CD14-positive monocyte (primary cell): Measurements from ENCODE around the gene INSR. TPM values are rescaled to one million over a fixed set of nuclear protein-coding genes. Genes with fewer than 3 reads are reported as not detected.

Experiments
- DNase-seq, 3 donors: peaks; one replicate each; pipeline ENCODE4 v3.0.0-alpha.2; 2011 to 2022
- H2AFZ ChIP-seq: 2 replicates; pipeline ENCODE4 v1.6.0; 2012; ENCODE audit warnings: mild to moderate bottlenecking, low read depth, low read length, inconsistent platforms; ENCODE audit not compliant: insufficient read depth, poor library complexity, severe bottlenecking
- H3K27ac ChIP-seq, 2 donors: 1 replicate in 1 of 2; 2 replicates in 1 of 2; pipeline ENCODE4 v1.5.1; 2012 to 2013; ENCODE audit warnings: low read length in 2 of 2, control low read depth in 1 of 2, inconsistent platforms in 1 of 2, low read depth in 1 of 2, mild to moderate bottlenecking in 1 of 2
- H3K27me3 ChIP-seq, 2 donors: one replicate each; pipeline versions ENCODE4 v1.6.0 to v1.6.1; 2011 to 2013; ENCODE audit warnings: low read length in 2 of 2; ENCODE audit not compliant: control insufficient read depth in 2 of 2, insufficient read depth in 2 of 2
- H3K36me3 ChIP-seq, 2 donors: replicated peaks in 1 of 2; 1 replicate in 1 of 2; 2 replicates in 1 of 2; pipeline versions ENCODE4 v1.5.1 to v1.6.1; 2012 to 2013; ENCODE audit warnings: low read length in 2 of 2, control low read depth in 1 of 2, inconsistent platforms in 1 of 2, mild to moderate bottlenecking in 1 of 2; ENCODE audit not compliant: insufficient read depth in 2 of 2, control insufficient read depth in 1 of 2
- H3K4me1 ChIP-seq, 2 donors: 1 replicate in 1 of 2; 2 replicates in 1 of 2; pipeline versions ENCODE4 v1.5.1 to v1.6.1; 2012 to 2013; ENCODE audit warnings: low read length in 2 of 2, control low read depth in 1 of 2, inconsistent platforms in 1 of 2, mild to moderate bottlenecking in 1 of 2, moderate library complexity in 1 of 2; ENCODE audit not compliant: insufficient read depth in 2 of 2, control insufficient read depth in 1 of 2
- H3K4me2 ChIP-seq: replicated peaks from 2 replicates; pipeline ENCODE3; 2012; ENCODE audit warnings: low read length, moderate library complexity, mild to moderate bottlenecking; ENCODE audit not compliant: poor library complexity, severe bottlenecking; ENCODE audit errors: extremely low read depth
- H3K4me3 ChIP-seq, 3 experiments: fragments of 200-600 bp in 1 of 3; sonication (generic) in 1 of 3; replicated peaks in 1 of 3; 1 replicate in 2 of 3; 2 replicates in 1 of 3; pipeline ENCODE4 v1.5.1; 2011 to 2013; ENCODE audit warnings: low read length in 3 of 3, mild to moderate bottlenecking in 3 of 3, control low read depth in 2 of 3, low read depth in 2 of 3, inconsistent platforms in 1 of 3, moderate library complexity in 1 of 3
- H3K79me2 ChIP-seq: 2 replicates; pipeline ENCODE4 v1.6.0; 2012; ENCODE audit warnings: mild to moderate bottlenecking, control low read depth, inconsistent platforms, low read length, moderate library complexity; ENCODE audit not compliant: insufficient read depth
- H3K9ac ChIP-seq: 2 replicates; pipeline ENCODE4 v1.6.0; 2017; ENCODE audit warnings: low read length, mild to moderate bottlenecking; ENCODE audit not compliant: insufficient read depth, poor library complexity, severe bottlenecking
- H3K9me3 ChIP-seq, 2 donors: replicated peaks in 1 of 2; 1 replicate in 1 of 2; 2 replicates in 1 of 2; pipeline versions ENCODE4 v1.5.1 to v1.6.1; 2012 to 2013; ENCODE audit warnings: low read length in 2 of 2, control low read depth in 1 of 2; ENCODE audit not compliant: control insufficient read depth in 1 of 2, insufficient read depth in 1 of 2
- H4K20me1 ChIP-seq: 2 replicates; pipeline ENCODE4 v1.6.0; 2012; ENCODE audit warnings: mild to moderate bottlenecking, low read length, control low read depth, moderate library complexity; ENCODE audit not compliant: insufficient read depth
- H3K27ac Mint-ChIP-seq, 7 donors: one replicate each; pipeline ENCODE4 v1.8.0; 2020; ENCODE audit warnings: mild to moderate bottlenecking in 7 of 7, mixed read lengths in 7 of 7, moderate library complexity in 6 of 7, inconsistent platforms in 2 of 7
- H3K27me3 Mint-ChIP-seq, 3 donors: one replicate each; pipeline ENCODE4 v1.8.0; 2021 to 2022; ENCODE audit warnings: low read depth in 3 of 3, mild to moderate bottlenecking in 3 of 3, mixed read lengths in 3 of 3, moderate library complexity in 3 of 3, inconsistent platforms in 1 of 3
- H3K36me3 Mint-ChIP-seq, 2 donors: one replicate each; pipeline ENCODE4 v1.8.0; 2020; ENCODE audit warnings: mixed read lengths in 2 of 2, inconsistent platforms in 1 of 2, mild to moderate bottlenecking in 1 of 2
- H3K4me1 Mint-ChIP-seq: one replicate; pipeline ENCODE4 v1.8.0; 2020; ENCODE audit warnings: mild to moderate bottlenecking, mixed read lengths
- H3K4me3 Mint-ChIP-seq, 2 donors: one replicate each; pipeline ENCODE4 v1.8.0; 2020; ENCODE audit warnings: mild to moderate bottlenecking in 2 of 2, mixed read lengths in 2 of 2, moderate library complexity in 1 of 2
- H3K9me3 Mint-ChIP-seq, 7 donors: one replicate each; pipeline ENCODE4 v1.8.0; 2020 to 2022; ENCODE audit warnings: mixed read lengths in 7 of 7, mild to moderate bottlenecking in 6 of 7, moderate library complexity in 6 of 7, inconsistent platforms in 2 of 7
- CTCF ChIP-seq: fragments of 200-600 bp; IDR thresholded peaks from one replicate; pipeline ENCODE4 v1.8.0; 2022; ENCODE audit warnings: antibody characterized with exemption, mild to moderate bottlenecking
- WGBS: methylation state at CpG from one replicate; pipeline ENCODE4 v1.1.5; 2013; ENCODE audit warnings: missing lambda C conversion rate; ENCODE audit not compliant: insufficient coverage; 5-methylcytosine and 5-hydroxymethylcytosine counted together
- intact Hi-C, 2 donors: fragments of 100-400 bp; cut with micrococcal nuclease; formaldehyde crosslinking; loops; one replicate each; pipeline versions ENCODE4 v1.15.0 to v1.15.1; 2023
- polyA plus RNA-seq, 3 donors: library from polyadenylated mRNA; depleted of rRNA in 1 of 3; unstranded in 2 of 3; stranded (reverse) in 1 of 3; fragments of 300-500 nt in 2 of 3; fragments of >200 nt in 1 of 3; fragmentation: Illumina TruSeq in 2 of 3; gene quantifications; 1 replicate in 2 of 3; 2 replicates in 1 of 3; pipeline ENCODE4 v1.2.3, GENCODE V29; 2012 to 2021

INSR gene
- polyA plus RNA-seq, 3 donors, result 2.9 to 12.4 (median 3.4) TPM

- H3K9ac ChIP-seq, result peak overlapping the region; percentile 93
- Mint-ChIP-seq H3K36me3 (peaks cover 28 to 44% of the 10 kb centered on the region in 2 donors), H3K4me3 (peak overlapping the region; percentile 93 to 97), H3K9me3 (peaks cover 4 to 21% (median 19%) of the 10 kb centered on the region in 7 donors), H3K27ac (peak overlapping the region; percentile 91 to 96 (median 94)), H3K27me3 (no peaks in the 10 kb centered on the region), H3K4me1 (peaks cover 11% of the 10 kb centered on the region)
- TF ChIP-seq CTCF, result no peak
- DNase-seq, result peak in 1 of 3 donors; percentile 2
- H2AFZ ChIP-seq, result peak overlapping the region; percentile 95
- H3K4me2 ChIP-seq, result peak overlapping the region; percentile 93
- H3K27ac ChIP-seq, result peak overlapping the region; percentile 90 to 95
- WGBS, result 0% methylated on average over 5 of the region's 12 CpGs
- no peaks in the 10 kb centered on the region for H4K20me1 ChIP-seq
- no peaks in the 10 kb centered on the region for H3K27me3 ChIP-seq
- H3K79me2 ChIP-seq, result peaks cover 27% of the 10 kb centered on the region
- H3K9me3 ChIP-seq, result peaks cover 11% of the 10 kb centered on the region in 2 donors
- H3K4me1 ChIP-seq, result peaks cover 7 to 16% of the 10 kb centered on the region in 2 donors
- peaks cover 32 to 43% of the 10 kb centered on the region in 2 donors for H3K36me3 ChIP-seq
- intact Hi-C loops, result no loop called here
- peak overlapping the region; percentile 55 to 100 (median 99) for H3K4me3 ChIP-seq
Measured at GRCh38 chr19:7069904-7070226, 224.3 kb downstream of the INSR start.

- Histone ChIP-seq H2AFZ (peak within 1 kb of the TSS; percentile 95), H3K4me1 (peaks cover 7 to 16% of the 10 kb centered on the region in 2 donors), H3K9ac (peak within 1 kb of the TSS; percentile 93), H3K9me3 (peaks cover 5 to 9% of the 10 kb centered on the region in 2 donors), H4K20me1 (no peaks in the 10 kb centered on the region), H3K27ac (peak within 1 kb of the TSS; percentile 90 to 95), H3K79me2 (peaks cover 27% of the 10 kb centered on the region), H3K4me2 (peak within 1 kb of the TSS; percentile 93), H3K4me3 (peak within 1 kb of the TSS; percentile 55 to 100 (median 99)), H3K27me3 (no peaks in the 10 kb centered on the region), H3K36me3 (peaks cover 27 to 37% of the 10 kb centered on the region in 2 donors)
- peak; percentile 97 to 99 (median 97) for DNase-seq
- TF ChIP-seq CTCF, result no peak
- Mint-ChIP-seq H3K4me1 (peaks cover 11% of the 10 kb centered on the region), H3K27ac (peak within 1 kb of the TSS; percentile 91 to 96 (median 94)), H3K36me3 (peaks cover 23 to 38% of the 10 kb centered on the region in 2 donors), H3K27me3 (peaks cover 0 to 2% (median 2%) of the 10 kb centered on the region in 3 donors), H3K9me3 (peaks cover 2 to 17% (median 15%) of the 10 kb centered on the region in 7 donors), H3K4me3 (peak within 1 kb of the TSS; percentile 93 to 97)
- intact Hi-C loops, result no loop called here
- 0% methylated on average over 54 of the region's 56 CpGs for WGBS
Measured at GRCh38 chr19:7069042-7069903, 224.9 kb downstream of the INSR start, which contains the start of gene ZNF557. ZNF557 (plus strand) TSS chr19:7069703; CDS start chr19:7075075, 5,372 bp downstream.
